PFSK-1 (cell line): ENCODE measurements around the gene MAN1C1.

Experiments used
- FOXP2 ChIP-seq: optimal IDR thresholded peaks from 2 replicates; pipeline ENCODE3; 2011; ENCODE audit warnings: borderline replicate concordance, control low read depth, inconsistent platforms; ENCODE audit not compliant: insufficient read depth; ENCODE audit errors: extremely low read length, extremely low read depth
- POLR2AphosphoS5 ChIP-seq: IDR thresholded peaks from 2 replicates; pipeline ENCODE4 v1.6.1; 2012; ENCODE audit warnings: low read depth, mild to moderate bottlenecking, control low read depth, low read length, moderate library complexity
- SIN3A ChIP-seq: IDR thresholded peaks from 2 replicates; pipeline ENCODE4 v1.6.1; 2012; ENCODE audit warnings: mild to moderate bottlenecking, low read length, moderate library complexity, borderline replicate concordance; ENCODE audit not compliant: insufficient read depth
- TAF1 ChIP-seq: IDR thresholded peaks from 2 replicates; pipeline ENCODE4 v1.6.1; 2012; ENCODE audit warnings: low read length, control low read depth, borderline replicate concordance; ENCODE audit not compliant: insufficient read depth
- TF ChIP-seq, protein P1 (sequence below), 2 experiments: IDR thresholded peaks; 2 replicates each; pipeline versions ENCODE4 v1.6.1 to v1.8.0; 2011 to 2012; ENCODE audit warnings: low read depth in 2 of 2, low read length in 2 of 2, control low read depth in 1 of 2, inconsistent platforms in 1 of 2, mild to moderate bottlenecking in 1 of 2, moderate library complexity in 1 of 2; ENCODE audit not compliant: insufficient read depth in 1 of 2

GRCh38 chr1:25746299-25747045 lies 129.9 kb downstream of the MAN1C1 start:
- no peak for TF ChIP-seq POLR2AphosphoS5
- TF ChIP-seq, protein P1, sequence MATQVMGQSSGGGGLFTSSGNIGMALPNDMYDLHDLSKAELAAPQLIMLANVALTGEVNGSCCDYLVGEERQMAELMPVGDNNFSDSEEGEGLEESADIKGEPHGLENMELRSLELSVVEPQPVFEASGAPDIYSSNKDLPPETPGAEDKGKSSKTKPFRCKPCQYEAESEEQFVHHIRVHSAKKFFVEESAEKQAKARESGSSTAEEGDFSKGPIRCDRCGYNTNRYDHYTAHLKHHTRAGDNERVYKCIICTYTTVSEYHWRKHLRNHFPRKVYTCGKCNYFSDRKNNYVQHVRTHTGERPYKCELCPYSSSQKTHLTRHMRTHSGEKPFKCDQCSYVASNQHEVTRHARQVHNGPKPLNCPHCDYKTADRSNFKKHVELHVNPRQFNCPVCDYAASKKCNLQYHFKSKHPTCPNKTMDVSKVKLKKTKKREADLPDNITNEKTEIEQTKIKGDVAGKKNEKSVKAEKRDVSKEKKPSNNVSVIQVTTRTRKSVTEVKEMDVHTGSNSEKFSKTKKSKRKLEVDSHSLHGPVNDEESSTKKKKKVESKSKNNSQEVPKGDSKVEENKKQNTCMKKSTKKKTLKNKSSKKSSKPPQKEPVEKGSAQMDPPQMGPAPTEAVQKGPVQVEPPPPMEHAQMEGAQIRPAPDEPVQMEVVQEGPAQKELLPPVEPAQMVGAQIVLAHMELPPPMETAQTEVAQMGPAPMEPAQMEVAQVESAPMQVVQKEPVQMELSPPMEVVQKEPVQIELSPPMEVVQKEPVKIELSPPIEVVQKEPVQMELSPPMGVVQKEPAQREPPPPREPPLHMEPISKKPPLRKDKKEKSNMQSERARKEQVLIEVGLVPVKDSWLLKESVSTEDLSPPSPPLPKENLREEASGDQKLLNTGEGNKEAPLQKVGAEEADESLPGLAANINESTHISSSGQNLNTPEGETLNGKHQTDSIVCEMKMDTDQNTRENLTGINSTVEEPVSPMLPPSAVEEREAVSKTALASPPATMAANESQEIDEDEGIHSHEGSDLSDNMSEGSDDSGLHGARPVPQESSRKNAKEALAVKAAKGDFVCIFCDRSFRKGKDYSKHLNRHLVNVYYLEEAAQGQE (IDR thresholded peaks at IDR 0.05; ENCODE audit: insufficient read depth in 1 of 2, low read depth in 2 of 2, low read length in 2 of 2): no peak
- no peak for TF ChIP-seq SIN3A
- no peak for TF ChIP-seq FOXP2
- TF ChIP-seq TAF1: no peak
